ENCODE data around the gene TTYH1. TPM values are rescaled to one million over a fixed set of nuclear protein-coding genes. Genes with fewer than 3 reads are reported as not detected.

TTYH1 gene
- total RNA-seq, 1 experiment from 2014 or later = 0.62 TPM

- ATAC-seq = no peak
- POLR2A ChIA-PET = no interaction called here
- no peak for DNase-seq (ENCODE audit: low read depth, low spot score)
- CTCF ChIA-PET = interaction anchor here (0.6 to 1.0 kb wide), 2 partner anchors 200 to 284 kb away, joined by 3 read pairs; partner anchors contain the start of gene MBOAT7
- no peaks in the 10 kb centered on the region for H3K9me3 ChIP-seq (ENCODE audit: control insufficient read depth, insufficient read depth, low read depth, low read length)
- H3K4me3 ChIP-seq (ENCODE audit: low read depth in 2 of 2, low read length in 2 of 2) = no peak overlapping the region
- TF ChIP-seq CTCF (IDR thresholded peaks at IDR 0.05) (no peak), TCF7L2 (IDR thresholded peaks at IDR 0.05; ENCODE audit: low read depth, low read length) (no peak), SIN3A (IDR thresholded peaks at IDR 0.05; ENCODE audit: borderline replicate concordance, insufficient read depth, low read depth, low read length) (no peak), REST (IDR thresholded peaks at IDR 0.05; ENCODE audit: insufficient read depth in 1 of 2, low read depth in 2 of 2, low read length in 1 of 2) (no peak), POLR2AphosphoS5 (IDR thresholded peaks at IDR 0.05; ENCODE audit: low read depth, low read length) (no peak)
- H3K36me3 ChIP-seq (ENCODE audit: control insufficient read depth, insufficient read depth, low read length) = no peaks in the 10 kb centered on the region
- intact Hi-C loops (cut with micrococcal nuclease; ENCODE audit: unreplicated experiment) (no loop called here), in situ Hi-C loops (cut with HindIII; ENCODE audit: low pct_unique_long_range_greater_than_20kb, low sequenced_read_pairs) (no loop called here)
- H3K27me3 ChIP-seq (ENCODE audit: control insufficient read depth, insufficient read depth, low read length) = no peaks in the 10 kb centered on the region
- peaks cover 15% of the 10 kb centered on the region for H3K4me1 ChIP-seq (ENCODE audit: control insufficient read depth, insufficient read depth, low read length)
- no TSS peak for BruUV-seq (replicated peaks)
- no peak overlapping the region for H3K27ac ChIP-seq (ENCODE audit: low read length)
These were observed 58.7 kb downstream of the TTYH1 start for GRCh38 chr19:54473892-54474372.

- ChIA-PET CTCF (interaction anchor here (0.7 kb wide), 1 partner anchor 909 kb away, joined by 3 read pairs; the partner anchor contains the start of gene TMEM238), POLR2A (no interaction called here)
- Histone ChIP-seq H3K36me3 (ENCODE audit: control insufficient read depth, insufficient read depth, low read length) (no peaks in the 10 kb centered on the region), H3K27me3 (ENCODE audit: control insufficient read depth, insufficient read depth, low read length) (no peaks in the 10 kb centered on the region), H3K4me1 (ENCODE audit: control insufficient read depth, insufficient read depth, low read length) (peaks cover 9% of the 10 kb centered on the region), H3K4me3 (ENCODE audit: low read depth in 2 of 2, low read length in 2 of 2) (no peak overlapping the region), H3K9me3 (ENCODE audit: control insufficient read depth, insufficient read depth, low read depth, low read length) (no peaks in the 10 kb centered on the region), H3K27ac (ENCODE audit: low read length) (no peak overlapping the region)
- in situ Hi-C loops (cut with HindIII; ENCODE audit: low pct_unique_long_range_greater_than_20kb, low sequenced_read_pairs) (no loop called here), intact Hi-C loops (cut with micrococcal nuclease; ENCODE audit: unreplicated experiment) (no loop called here)
- ATAC-seq = no peak
- no TSS peak for BruUV-seq (replicated peaks)
- no peak for DNase-seq (ENCODE audit: low read depth, low spot score)
- TF ChIP-seq POLR2AphosphoS5 (IDR thresholded peaks at IDR 0.05; ENCODE audit: low read depth, low read length) = no peak
- TF ChIP-seq TCF7L2 (IDR thresholded peaks at IDR 0.05; ENCODE audit: low read depth, low read length) = no peak
- no peak for TF ChIP-seq SIN3A (IDR thresholded peaks at IDR 0.05; ENCODE audit: borderline replicate concordance, insufficient read depth, low read depth, low read length)
- no peak for TF ChIP-seq CTCF (IDR thresholded peaks at IDR 0.05)
- TF ChIP-seq REST (IDR thresholded peaks at IDR 0.05; ENCODE audit: insufficient read depth in 1 of 2, low read depth in 2 of 2, low read length in 1 of 2) = no peak
These were observed 60.4 kb downstream of the TTYH1 start for GRCh38 chr19:54475706-54476105.
